GM20000 (cell line): ENCODE results near the gene E2F3.

Experiments
- DNase-seq: peaks from one replicate; pipeline ENCODE4 v3.0.0; 2012; ENCODE audit warnings: low spot score
- CTCF ChIP-seq: IDR thresholded peaks from 2 replicates; pipeline ENCODE4 v1.5.1; 2012; ENCODE audit warnings: mild to moderate bottlenecking, control low read depth; ENCODE audit errors: extremely low read depth, missing control alignments

E2F3 gene

GRCh38 chr6:20542927-20543602 is 141.4 kb downstream of the E2F3 start:
- TF ChIP-seq CTCF = no peak
- DNase-seq = peak; percentile 45
